Activated CD8-positive, alpha-beta T cell treated with anti-CD3 and anti-CD28 coated beads for 36 hours (primary cell): ENCODE data around the gene PARP16. TPM values are rescaled to one million over a fixed set of nuclear protein-coding genes. Genes with fewer than 3 reads are reported as not detected.

Source experiments
- ATAC-seq: fragments of 200-7000 bp; cut with Tn5 transposase; one replicate; pipeline ENCODE4 v1.10.0; 2021; ENCODE audit warnings: mild to moderate bottlenecking, moderate library complexity
- CTCF ChIA-PET: fragments of 350-600 bp; sonication (Branson Sonifier 250); formaldehyde crosslinking; loops from one replicate; lab custom pipeline; 2021; ENCODE audit warnings: antibody characterized with exemption; lab: Charles Lee
- POLR2A ChIA-PET: fragments of 350-600 bp; sonication (Branson Sonifier 250); formaldehyde crosslinking; loops from one replicate; lab custom pipeline; 2021; ENCODE audit warnings: antibody characterized with exemption; lab: Charles Lee
- DNase-seq: peaks from one replicate; pipeline ENCODE4 v3.0.0-alpha.2; 2020
- H3K27ac Mint-ChIP-seq: one replicate; pipeline ENCODE4 v1.8.0; 2021; ENCODE audit warnings: mild to moderate bottlenecking, mixed read lengths
- H3K27me3 Mint-ChIP-seq: one replicate; pipeline ENCODE4 v1.8.0; 2021; ENCODE audit warnings: mixed read lengths
- H3K36me3 Mint-ChIP-seq: one replicate; pipeline ENCODE4 v1.8.0; 2021; ENCODE audit warnings: low read depth, mixed read lengths
- H3K4me1 Mint-ChIP-seq: one replicate; pipeline ENCODE4 v1.8.0; 2021; ENCODE audit warnings: low read depth, mixed read lengths
- H3K4me3 Mint-ChIP-seq: one replicate; pipeline ENCODE4 v1.8.0; 2021; ENCODE audit warnings: mild to moderate bottlenecking, moderate library complexity, mixed read lengths
- H3K9me3 Mint-ChIP-seq: one replicate; pipeline ENCODE4 v1.8.0; 2021; ENCODE audit warnings: mixed read lengths
- intact Hi-C: fragments of 100-400 bp; cut with micrococcal nuclease; formaldehyde crosslinking; loops from one replicate; pipeline ENCODE4 v1.10.0; 2022
- total RNA-seq, 2 experiments: library from RNA; stranded (reverse); gene quantifications; one replicate each; pipeline ENCODE4 v1.2.3, GENCODE V29; 2021
- TF ChIP-seq, protein P1 (sequence below): fragments of 200-600 bp; IDR thresholded peaks from one replicate; pipeline ENCODE4 v1.8.0; 2022; ENCODE audit warnings: antibody characterized with exemption, mild to moderate bottlenecking

Gene PARP16
- total RNA-seq, 2 experiments from 2014 or later: 17.9 to 20.5 TPM

DNA sequence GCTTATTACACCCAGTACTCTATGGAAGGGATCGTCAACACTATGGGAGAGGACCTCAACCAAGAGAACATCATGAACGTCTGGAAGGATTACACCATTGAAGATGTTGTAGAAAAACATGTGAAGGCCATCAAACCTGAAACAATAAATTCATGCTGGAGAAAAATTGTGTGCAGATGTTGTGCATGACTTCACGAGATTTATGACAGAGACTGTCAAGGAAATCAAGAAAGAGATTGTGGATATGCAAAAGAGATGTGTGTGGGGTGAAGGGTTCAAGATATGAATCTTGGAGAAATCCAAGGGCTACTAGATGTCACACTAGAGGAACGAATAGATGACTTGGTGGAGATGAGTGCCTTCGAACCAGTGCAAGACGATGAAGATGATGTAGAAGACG lies 3.5 kb upstream of the PARP16 start:
- no peaks in the 10 kb centered on the region for H3K27me3 Mint-ChIP-seq
- intact Hi-C loops: no loop called here
- no peaks in the 10 kb centered on the region for H3K36me3 Mint-ChIP-seq
- H3K9me3 Mint-ChIP-seq: no peaks in the 10 kb centered on the region
- TF ChIP-seq, protein P1, sequence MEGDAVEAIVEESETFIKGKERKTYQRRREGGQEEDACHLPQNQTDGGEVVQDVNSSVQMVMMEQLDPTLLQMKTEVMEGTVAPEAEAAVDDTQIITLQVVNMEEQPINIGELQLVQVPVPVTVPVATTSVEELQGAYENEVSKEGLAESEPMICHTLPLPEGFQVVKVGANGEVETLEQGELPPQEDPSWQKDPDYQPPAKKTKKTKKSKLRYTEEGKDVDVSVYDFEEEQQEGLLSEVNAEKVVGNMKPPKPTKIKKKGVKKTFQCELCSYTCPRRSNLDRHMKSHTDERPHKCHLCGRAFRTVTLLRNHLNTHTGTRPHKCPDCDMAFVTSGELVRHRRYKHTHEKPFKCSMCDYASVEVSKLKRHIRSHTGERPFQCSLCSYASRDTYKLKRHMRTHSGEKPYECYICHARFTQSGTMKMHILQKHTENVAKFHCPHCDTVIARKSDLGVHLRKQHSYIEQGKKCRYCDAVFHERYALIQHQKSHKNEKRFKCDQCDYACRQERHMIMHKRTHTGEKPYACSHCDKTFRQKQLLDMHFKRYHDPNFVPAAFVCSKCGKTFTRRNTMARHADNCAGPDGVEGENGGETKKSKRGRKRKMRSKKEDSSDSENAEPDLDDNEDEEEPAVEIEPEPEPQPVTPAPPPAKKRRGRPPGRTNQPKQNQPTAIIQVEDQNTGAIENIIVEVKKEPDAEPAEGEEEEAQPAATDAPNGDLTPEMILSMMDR: no peak
- CTCF ChIA-PET: interaction anchor here (0.8 kb wide), 1 partner anchor 81 kb away, joined by 4 read pairs; no protein-coding TSS in a partner anchor
- POLR2A ChIA-PET: interaction anchor here (0.6 to 7.5 kb wide), 4 partner anchors 8 to 594 kb away, joined by 3 to 80 read pairs (median 6); partner anchors contain the start of gene RNU5B-1
- ATAC-seq: no peak
- no peak overlapping the region for H3K27ac Mint-ChIP-seq
- H3K4me3 Mint-ChIP-seq: no peak overlapping the region
- DNase-seq: no peak
- peaks cover 22% of the 10 kb centered on the region for H3K4me1 Mint-ChIP-seq

DNA sequence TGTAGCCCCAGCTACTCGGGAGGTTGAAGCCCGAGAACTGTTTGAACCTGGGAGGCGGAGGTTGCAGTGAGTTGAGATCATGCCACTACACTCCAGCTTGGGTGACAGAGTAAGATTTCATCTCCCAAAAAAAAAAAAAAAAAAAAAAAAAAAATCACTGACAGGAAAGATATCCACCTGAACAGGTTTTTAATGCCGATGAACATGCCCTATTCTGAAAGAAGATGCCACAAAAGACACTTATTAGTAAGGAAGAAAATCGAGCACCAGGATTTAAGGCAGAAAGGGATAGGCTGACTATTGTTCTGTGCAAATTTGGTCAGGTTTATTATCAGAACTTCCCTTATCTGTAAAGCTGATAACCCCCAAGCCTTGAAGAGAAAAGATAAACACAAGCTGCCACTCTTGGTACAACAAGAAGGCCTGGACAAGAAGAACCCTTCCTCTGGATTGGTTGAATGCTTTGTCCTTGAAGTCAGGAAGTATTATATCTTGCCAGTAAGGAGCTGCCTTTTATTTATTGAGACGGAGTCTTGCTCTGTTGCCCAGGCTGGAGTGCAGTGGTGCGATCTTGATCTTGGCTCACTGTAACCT lies 2.7 kb upstream of the PARP16 start:
- intact Hi-C loops: no loop called here
- Mint-ChIP-seq H3K27ac (no peak overlapping the region), H3K4me3 (no peak overlapping the region), H3K9me3 (no peaks in the 10 kb centered on the region), H3K36me3 (no peaks in the 10 kb centered on the region), H3K4me1 (peaks cover 20% of the 10 kb centered on the region), H3K27me3 (no peaks in the 10 kb centered on the region)
- ChIA-PET POLR2A (interaction anchor here (0.6 to 7.5 kb wide), 4 partner anchors 8 to 595 kb away, joined by 3 to 80 read pairs (median 6); partner anchors contain the start of gene RNU5B-1), CTCF (interaction anchor here (0.8 kb wide), 1 partner anchor 80 kb away, joined by 4 read pairs; no protein-coding TSS in a partner anchor)
- TF ChIP-seq, protein P1: no peak
- ATAC-seq (no peak), DNase-seq (no peak)

DNA sequence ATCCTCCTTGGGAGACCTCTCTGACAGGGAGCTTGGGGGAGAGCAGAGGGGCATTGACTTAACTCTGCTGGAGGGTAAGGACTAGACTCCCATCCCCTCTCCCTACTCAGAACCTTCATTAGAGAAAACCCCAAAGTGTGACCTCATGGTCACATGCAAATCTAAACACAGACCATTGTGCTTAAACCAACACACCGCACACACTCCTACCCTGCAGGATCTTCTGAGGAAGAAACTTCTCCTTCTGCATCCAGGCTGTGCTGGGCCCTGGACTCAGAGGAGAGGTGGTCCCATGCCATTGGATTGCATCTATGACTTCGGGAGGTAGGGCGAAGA lies 805 bp upstream of the PARP16 start:
- H3K4me1 Mint-ChIP-seq: peaks cover 28% of the 10 kb centered on the region
- POLR2A ChIA-PET: interaction anchor here (0.5 to 7.5 kb wide), 10 partner anchors 8 to 138 kb away, joined by 3 to 80 read pairs (median 9); partner anchors contain the start of genes CLPX, RNU5A-1 and RNU5B-1
- no peaks in the 10 kb centered on the region for H3K9me3 Mint-ChIP-seq
- peaks cover 12% of the 10 kb centered on the region for H3K36me3 Mint-ChIP-seq
- CTCF ChIA-PET: interaction anchor here (1.1 to 4.0 kb wide), 9 partner anchors 8 to 101 kb away, joined by 4 to 26 read pairs (median 7); partner anchors contain the start of genes RNU5A-1 and RNU5B-1
- peak overlapping the region; percentile 87 for H3K27ac Mint-ChIP-seq
- no peaks in the 10 kb centered on the region for H3K27me3 Mint-ChIP-seq
- TF ChIP-seq, protein P1: no peak
- peak overlapping the region; percentile 87 for H3K4me3 Mint-ChIP-seq
- no peak for ATAC-seq
- no peak for DNase-seq
- intact Hi-C loops: no loop called here

DNA sequence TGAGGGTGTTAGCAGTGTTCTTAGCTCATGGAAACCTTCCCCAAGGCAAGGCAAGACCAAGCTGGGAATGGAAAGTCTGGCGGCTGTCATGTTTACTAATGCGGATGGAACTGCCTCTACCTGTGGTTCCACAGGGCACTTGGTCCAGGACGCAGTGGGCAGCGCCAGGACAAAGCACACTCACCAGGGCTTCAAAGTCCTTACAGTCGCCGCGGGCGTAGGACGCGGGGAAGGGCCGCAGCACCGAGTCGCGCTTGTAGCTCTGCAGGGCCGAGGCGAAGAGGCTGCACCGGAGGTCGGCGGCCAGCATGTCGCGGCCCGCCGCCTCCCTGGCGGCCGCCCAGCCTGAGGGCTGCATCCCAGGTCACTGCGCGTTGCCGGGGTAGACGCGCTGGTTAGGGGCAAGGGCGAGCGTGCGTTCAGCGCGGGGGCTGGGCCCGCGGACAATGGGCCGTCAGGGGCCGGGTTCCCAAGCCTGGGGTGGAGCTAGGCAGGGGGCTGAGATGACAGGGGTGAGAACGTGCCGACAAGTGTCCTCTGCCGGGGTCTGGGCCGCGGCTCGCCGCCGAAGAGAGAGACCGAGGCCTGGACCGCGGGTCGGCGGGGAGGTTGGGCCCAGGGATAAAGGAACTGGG lies 497 bp downstream of the PARP16 start:
- peak; percentile 17 for ATAC-seq

More for the DNA sequence above, 497 bp downstream of the PARP16 start:
- Mint-ChIP-seq H3K36me3 (peaks cover 16% of the 10 kb centered on the region), H3K4me3 (peak overlapping the region; percentile 87), H3K27me3 (no peaks in the 10 kb centered on the region), H3K9me3 (no peaks in the 10 kb centered on the region), H3K27ac (peak overlapping the region; percentile 90), H3K4me1 (peaks cover 32% of the 10 kb centered on the region)
- TF ChIP-seq, protein P1: no peak
- CTCF ChIA-PET: interaction anchor here (0.7 to 4.0 kb wide), 19 partner anchors 8 to 208 kb away, joined by 3 to 26 read pairs (median 6); partner anchors contain the start of genes CILP, CLPX, RNU5A-1 and RNU5B-1
- intact Hi-C loops: no loop called here
- DNase-seq: peak; percentile 45
- POLR2A ChIA-PET: interaction anchor here (0.9 to 7.5 kb wide), 15 partner anchors 9 to 297 kb away, joined by 3 to 80 read pairs (median 5); partner anchors contain the start of genes CLPX, RNU5A-1, RNU5B-1 and SPG21
